COLO668 (cell line): ENCODE data around the gene GLMP.
A peak's percentile ranks its signal among the peaks of the same experiment; 100 is the strongest.

Source experiments
- DNase-seq: peaks from one replicate; lab custom pipeline; 2025; ENCODE audit not compliant: unreplicated experiment; lab: John Stamatoyannopoulos, UW

The GLMP gene

GRCh38 chr1:156289857-156290256 is 5.6 kb downstream of the GLMP start:
- no peak for DNase-seq

DNA sequence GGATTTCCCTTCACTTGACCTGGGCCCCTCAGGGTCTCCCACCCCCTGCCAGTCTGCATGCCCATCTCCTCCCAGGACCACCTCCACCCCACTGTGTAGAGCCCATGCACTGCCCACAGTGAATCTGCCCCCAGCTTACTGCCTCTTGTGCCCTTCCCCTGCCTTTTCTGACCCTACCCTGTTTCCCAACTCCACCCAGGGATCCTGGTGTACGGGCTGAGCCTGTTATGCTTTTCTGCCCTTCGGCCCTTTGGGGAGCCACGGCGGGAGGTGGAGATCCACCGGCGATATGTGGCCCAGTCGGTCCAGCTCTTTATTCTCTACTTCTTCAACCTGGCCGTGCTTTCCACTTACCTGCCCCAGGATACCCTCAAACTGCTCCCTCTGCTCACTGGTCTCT is 9.4 kb downstream of the GLMP start:
- DNase-seq, result no peak

GRCh38 chr1:156285437-156285836 is 10.0 kb downstream of the GLMP start:
- DNase-seq, result no peak

DNA sequence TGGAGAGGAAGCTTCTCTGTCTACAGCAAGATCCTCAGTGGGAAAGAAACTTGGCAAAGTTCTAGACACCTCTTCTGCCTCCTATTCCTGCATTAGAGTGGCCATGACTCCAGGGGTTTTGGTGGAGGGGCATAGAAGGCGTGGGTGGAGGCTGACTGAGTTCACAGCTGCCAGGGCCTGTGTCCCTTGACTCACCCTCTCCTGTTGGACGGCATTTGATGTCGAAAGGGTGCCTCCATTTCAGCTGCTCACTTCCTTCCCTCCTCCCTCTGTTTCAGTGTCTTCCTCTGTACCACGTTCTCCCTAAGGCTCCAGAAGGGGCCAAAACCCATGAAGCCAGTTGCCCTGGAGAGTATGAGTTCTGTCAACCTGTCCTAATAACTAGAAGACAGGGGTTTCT is 10.7 kb downstream of the GLMP start:
- no peak for DNase-seq

DNA sequence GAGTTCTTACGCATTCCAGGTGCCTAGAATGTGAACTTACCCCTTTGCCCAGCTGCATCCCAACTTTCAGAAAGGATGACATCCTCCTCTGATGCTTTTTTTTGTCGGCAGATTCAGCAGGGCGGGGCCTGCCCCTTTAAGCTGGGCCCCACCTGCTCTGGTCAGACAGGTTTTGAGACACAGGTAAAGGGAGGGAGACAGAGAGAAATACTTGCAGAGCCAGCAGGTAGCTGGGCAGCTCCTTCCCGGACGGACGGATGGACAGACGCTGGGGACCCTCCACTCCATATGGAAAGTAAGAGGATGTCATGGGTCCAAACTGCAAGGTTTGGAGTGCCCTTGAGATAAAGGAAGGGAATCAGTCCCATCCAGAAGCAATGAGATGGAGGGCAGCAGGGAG is 11.4 kb downstream of the GLMP start, which contains the start of gene TMEM79:
TSS of gene TMEM79 (plus strand) at position 214 of the 400 bp plus-strand sequence. CDS start 902 bp downstream, outside the sequence.
- peak; percentile 43 for DNase-seq

GRCh38 chr1:156283521-156283920 is 12.0 kb downstream of the GLMP start:
- no peak for DNase-seq

GRCh38 chr1:156282479-156283222 is 12.8 kb downstream of the GLMP start, which contains the start of gene SMG5:
SMG5 (minus strand) TSS chr1:156282825; CDS start chr1:156282680, 145 bp downstream.
- DNase-seq, result peak; percentile 98

GRCh38 chr1:156281693-156282478 is 13.6 kb downstream of the GLMP start:
- DNase-seq, result peak; percentile 64

DNA sequence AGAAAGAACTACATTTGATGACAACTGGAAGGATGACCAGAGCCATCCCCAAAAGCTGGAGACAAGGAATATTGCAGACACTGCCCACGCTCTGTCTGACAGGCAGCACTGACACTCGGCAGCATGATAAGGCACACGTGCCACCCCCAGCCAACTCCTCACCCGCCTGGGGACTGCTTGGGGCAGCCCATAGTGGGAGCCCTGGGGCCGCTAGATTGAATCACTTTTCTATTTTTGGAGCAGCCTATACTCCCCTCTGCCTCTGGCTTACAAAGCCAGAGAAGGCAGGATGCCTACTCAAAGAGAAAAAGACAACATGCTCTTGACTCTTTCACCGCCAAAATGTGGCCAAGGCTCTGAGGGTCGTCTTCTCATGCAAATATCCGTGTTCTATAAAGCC is 14.2 kb downstream of the GLMP start:
- peak; percentile 12 for DNase-seq

- DNase-seq, result no peak
Observed at GRCh38 chr1:156279837-156280236, 15.6 kb downstream of the GLMP start.

GRCh38 chr1:156276966-156277381 is 18.5 kb downstream of the GLMP start:
- DNase-seq, result no peak

- no peak for DNase-seq
Observed at GRCh38 chr1:156276532-156276931, 18.9 kb downstream of the GLMP start.

GRCh38 chr1:156270314-156270713 is 25.2 kb downstream of the GLMP start:
- DNase-seq, result no peak

- DNase-seq, result no peak
Observed at GRCh38 chr1:156268336-156268735, 27.1 kb downstream of the GLMP start.

DNA sequence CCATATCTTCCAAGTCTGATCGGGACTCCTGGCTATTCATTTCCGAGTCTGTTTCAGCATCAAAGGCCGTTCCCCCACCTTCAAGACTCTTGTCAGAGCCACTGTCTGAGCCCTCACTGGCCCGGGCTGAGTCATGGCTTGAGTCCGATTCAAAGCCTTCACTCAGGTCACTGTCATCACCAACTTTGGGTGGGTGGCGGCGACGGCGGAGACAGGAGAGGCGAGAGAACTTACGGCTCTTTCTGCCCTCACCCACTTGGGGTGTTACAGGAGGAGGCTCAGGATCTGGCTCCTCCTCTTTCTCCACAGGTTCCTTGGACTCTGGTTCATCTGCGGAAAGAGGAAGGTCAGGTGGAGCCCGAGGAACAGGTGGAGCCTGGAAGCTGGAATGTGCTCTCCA is 29.4 kb downstream of the GLMP start:
- DNase-seq, result no peak

DNA sequence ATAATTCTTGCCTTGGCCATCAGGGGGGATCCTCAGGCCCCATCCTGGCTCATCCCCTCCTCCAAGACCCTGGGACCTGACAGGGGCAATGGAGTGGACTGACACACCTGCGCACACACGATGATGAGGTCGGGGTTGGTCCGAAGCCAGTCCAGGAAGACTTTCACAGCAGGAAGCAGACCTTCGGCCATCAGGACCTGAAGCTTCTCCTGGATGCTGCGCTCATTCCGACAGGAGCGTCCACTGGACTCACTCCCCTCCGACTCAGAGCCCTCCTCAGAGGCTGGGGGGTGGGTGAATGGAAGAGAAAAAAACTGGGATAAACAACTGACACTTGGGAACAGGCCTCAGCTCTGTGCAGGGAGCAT is 32.2 kb downstream of the GLMP start:
- no peak for DNase-seq

DNA sequence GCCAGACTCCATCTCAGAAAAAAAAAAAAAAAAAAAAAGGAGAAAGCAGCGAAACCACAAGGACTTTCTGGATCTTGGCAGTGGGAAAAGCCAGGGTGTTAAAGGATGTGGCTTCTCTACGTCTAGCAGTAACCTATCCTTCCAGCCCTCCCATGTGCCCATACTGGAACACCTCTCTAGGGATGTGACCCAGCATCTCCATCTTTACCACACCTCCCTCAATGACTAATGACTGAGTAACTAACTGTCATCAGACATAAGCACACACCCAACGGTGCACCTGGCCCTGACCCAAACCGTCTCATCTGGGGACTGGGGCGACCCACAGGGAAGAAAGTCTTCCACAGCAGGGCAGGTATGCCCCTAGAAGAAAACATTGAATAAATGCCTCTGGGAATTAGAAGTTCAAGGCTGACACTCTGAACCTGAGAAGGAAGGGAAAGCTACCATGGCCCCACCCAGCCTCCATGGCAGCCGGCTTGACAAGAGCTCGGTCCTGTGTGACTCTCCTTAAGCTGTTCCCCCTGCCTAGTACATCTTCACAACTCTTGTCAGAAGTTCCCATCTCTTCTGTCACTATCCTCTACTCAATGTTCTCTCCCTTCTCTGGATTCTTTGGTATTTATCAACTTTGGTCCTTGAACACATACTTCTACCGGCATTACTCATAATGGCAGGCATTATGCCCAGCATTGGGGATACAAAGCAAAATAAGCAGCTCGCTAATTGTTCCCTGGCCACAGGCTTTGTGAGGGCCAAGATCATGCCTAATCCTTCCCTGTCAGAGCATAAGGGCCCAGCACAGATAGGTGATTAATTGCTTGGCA is 32.8 kb downstream of the GLMP start:
- DNase-seq, result no peak

GRCh38 chr1:156260896-156261295 is 34.6 kb downstream of the GLMP start:
- DNase-seq, result no peak

DNA sequence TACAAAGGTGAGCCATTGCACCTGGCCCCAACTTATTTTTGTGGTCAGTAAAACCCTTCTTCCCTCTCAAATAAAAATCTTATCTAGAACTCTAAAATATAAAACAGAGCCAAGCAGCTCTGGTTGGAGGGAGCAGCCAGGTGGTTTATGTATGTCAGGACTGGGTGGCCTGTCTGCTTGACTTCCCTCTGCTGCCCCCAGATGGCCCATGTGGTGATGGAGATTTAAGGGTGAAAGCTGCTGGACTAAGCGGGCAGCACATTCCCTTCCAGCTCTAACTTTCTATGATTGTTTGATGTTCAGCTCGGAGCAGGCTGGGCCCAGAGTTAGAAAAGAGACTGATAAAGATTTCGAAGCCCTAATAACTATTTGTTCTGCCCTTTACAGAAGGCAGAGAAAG is 35.7 kb downstream of the GLMP start:
- DNase-seq, result no peak

DNA sequence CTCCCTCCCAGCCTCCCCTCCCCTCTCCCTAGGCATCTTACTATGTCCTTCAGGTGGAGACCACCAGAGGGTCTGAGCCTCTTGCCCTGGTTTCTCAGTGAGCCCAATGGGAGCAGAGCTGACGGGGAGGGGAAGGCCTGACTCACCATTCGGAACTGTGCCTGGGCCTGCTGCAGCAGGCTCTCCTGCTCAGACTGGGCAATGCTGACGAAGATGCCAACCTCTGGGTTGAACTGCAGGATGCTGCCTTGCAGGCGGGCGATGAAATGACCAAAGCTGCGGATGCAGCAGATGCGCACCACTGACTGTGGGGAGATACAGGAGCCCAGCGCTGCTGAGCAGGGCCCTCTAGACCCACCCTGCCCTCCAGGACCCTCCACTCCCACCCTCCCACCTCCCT is 36.6 kb downstream of the GLMP start:
- no peak for DNase-seq

DNA sequence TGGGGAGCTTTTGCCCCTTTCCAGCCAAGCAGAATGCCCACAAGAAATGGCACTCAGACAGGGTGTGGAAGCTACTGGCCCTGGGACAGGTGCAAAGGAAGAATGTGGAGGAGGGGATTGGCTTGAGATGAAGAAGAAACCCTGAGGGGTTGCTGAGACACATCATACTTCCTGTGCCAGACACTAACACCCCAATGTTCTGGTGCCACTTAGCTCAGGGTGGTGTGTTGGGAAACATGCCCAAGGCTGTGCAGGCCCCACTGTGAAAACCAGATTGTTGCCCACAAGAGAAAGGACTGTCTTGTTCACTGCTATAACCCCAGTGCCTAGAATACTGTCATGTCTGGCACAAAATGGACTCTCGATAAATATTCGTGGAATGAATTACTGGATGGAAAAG is 37.8 kb downstream of the GLMP start:
- no peak for DNase-seq
